H1 (cell line): ENCODE results near the gene CTNNA3.

ENCODE experiments used
- CHD2 ChIP-seq: IDR thresholded peaks from 2 replicates; pipeline ENCODE4 v1.6.1; 2012; ENCODE audit warnings: low read length, improper control_type of control experiment
- CREB1 ChIP-seq: IDR thresholded peaks from 2 replicates; pipeline ENCODE4 v1.6.1; 2012; ENCODE audit warnings: inconsistent platforms
- CTCF ChIP-seq, 3 experiments: IDR thresholded peaks; 1 replicate in 2 of 3; 2 replicates in 1 of 3; pipeline versions ENCODE4 v1.5.1 to v1.6.1; 2011; ENCODE audit warnings: low read length in 3 of 3, mild to moderate bottlenecking in 3 of 3, inconsistent platforms in 2 of 3, low read depth in 1 of 3, moderate library complexity in 1 of 3; ENCODE audit not compliant: insufficient read depth in 1 of 3; ENCODE audit errors: control extremely low read depth in 1 of 3
- EGR1 ChIP-seq: IDR thresholded peaks from 2 replicates; pipeline ENCODE4 v1.6.1; 2011; ENCODE audit warnings: low read depth, low read length, borderline replicate concordance
- HDAC2 ChIP-seq, 2 experiments: fragments of 300-600 bp in 1 of 2; sonication (generic) in 1 of 2; IDR thresholded peaks; 2 replicates each; pipeline ENCODE4 v1.6.1; 2011 to 2012; ENCODE audit warnings: low read depth in 2 of 2, low read length in 2 of 2, mild to moderate bottlenecking in 2 of 2, moderate library complexity in 2 of 2, borderline replicate concordance in 1 of 2, inconsistent platforms in 1 of 2
- POLR2A ChIP-seq, 2 experiments: IDR thresholded peaks; 1 replicate in 1 of 2; 2 replicates in 1 of 2; pipeline ENCODE4 v1.6.1; 2011; ENCODE audit warnings: low read depth in 2 of 2, low read length in 2 of 2, mild to moderate bottlenecking in 2 of 2; ENCODE audit errors: control extremely low read depth in 1 of 2
- TF ChIP-seq, protein P1 (sequence below): IDR thresholded peaks from 2 replicates; pipeline ENCODE4 v1.6.1; 2012; ENCODE audit warnings: inconsistent platforms

GRCh38 chr10:66671064-66671463 is 1024.9 kb downstream of the CTNNA3 start:
- TF ChIP-seq CTCF (IDR thresholded peaks at IDR 0.05; ENCODE audit: control extremely low read depth in 1 of 3, insufficient read depth in 1 of 3, low read depth in 1 of 3, low read length in 3 of 3) (no peak), EGR1 (no peak), CREB1 (no peak), HDAC2 (IDR thresholded peaks at IDR 0.05; ENCODE audit: borderline replicate concordance in 1 of 2, low read depth in 2 of 2, low read length in 2 of 2) (no peak), POLR2A (IDR thresholded peaks at IDR 0.05; ENCODE audit: control extremely low read depth in 1 of 2, low read depth in 2 of 2, low read length in 2 of 2) (no peak), CHD2 (no peak)
- TF ChIP-seq, protein P1, sequence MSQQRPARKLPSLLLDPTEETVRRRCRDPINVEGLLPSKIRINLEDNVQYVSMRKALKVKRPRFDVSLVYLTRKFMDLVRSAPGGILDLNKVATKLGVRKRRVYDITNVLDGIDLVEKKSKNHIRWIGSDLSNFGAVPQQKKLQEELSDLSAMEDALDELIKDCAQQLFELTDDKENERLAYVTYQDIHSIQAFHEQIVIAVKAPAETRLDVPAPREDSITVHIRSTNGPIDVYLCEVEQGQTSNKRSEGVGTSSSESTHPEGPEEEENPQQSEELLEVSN = no peak
